Astrocyte of the spinal cord (primary cell): ENCODE results near the gene GLMN.

Source experiments
- DNase-seq: peaks from one replicate; pipeline ENCODE4 v3.0.0; 2011; ENCODE audit warnings: low read depth, low spot score
- H3K4me3 ChIP-seq: 2 replicates; pipeline ENCODE4 v1.5.1; 2011; ENCODE audit warnings: low read depth, mild to moderate bottlenecking, low read length, moderate library complexity
- CTCF ChIP-seq: IDR thresholded peaks from 2 replicates; pipeline ENCODE4 v1.5.1; 2012; ENCODE audit warnings: low read depth, mild to moderate bottlenecking, low read length, inconsistent platforms
- in situ Hi-C: cut with HindIII; loops from 2 replicates; pipeline ENCODE4 v1.10.0; 2017; ENCODE audit warnings: low sequenced_read_pairs

GLMN gene

GRCh38 chr1:92210701-92211100, 88.1 kb downstream of the GLMN start:
- in situ Hi-C loops: no loop called here
- peak; percentile 61 for DNase-seq
- TF ChIP-seq CTCF: no peak
- H3K4me3 ChIP-seq: no peak overlapping the region

DNA sequence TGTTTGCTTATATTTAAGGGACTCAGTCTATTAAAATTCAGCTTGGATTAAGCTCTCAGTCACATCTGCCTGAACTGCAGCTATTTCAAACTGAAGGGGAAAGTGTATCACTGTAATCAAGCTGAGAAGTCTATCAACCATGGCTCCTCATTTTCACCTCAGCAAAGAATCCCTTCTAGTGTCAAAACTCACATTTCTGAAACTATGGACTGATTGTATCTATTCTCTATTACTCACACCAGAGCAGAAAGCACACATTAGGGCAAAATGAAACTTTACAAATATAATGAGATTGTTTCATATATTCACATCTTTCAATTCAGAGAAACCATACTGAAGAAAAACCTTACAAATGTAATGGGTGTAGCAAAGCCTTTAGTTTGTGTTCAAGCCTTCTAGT, 95.7 kb downstream of the GLMN start:
- in situ Hi-C loops: no loop called here
- TF ChIP-seq CTCF: no peak
- no peak for DNase-seq
- no peak overlapping the region for H3K4me3 ChIP-seq

DNA sequence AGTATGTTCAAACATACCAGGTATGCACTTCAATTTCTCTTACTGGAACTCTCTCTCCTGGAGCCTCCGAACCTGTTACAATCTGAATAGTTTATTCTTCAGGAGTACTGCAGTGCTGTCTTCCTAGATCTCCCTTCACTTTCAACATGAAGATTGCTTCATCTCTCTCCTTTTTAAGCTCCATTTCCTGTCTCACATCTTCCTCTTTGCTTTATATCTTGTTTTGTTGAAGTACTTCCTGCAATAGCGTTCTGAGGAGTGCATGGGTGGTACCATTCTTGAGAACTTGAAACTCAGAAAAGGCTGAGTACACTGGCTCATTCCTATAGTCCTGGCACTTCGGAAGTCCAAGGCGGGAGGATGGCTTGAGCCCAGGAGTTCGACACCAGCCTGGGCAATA, 96.8 kb downstream of the GLMN start:
- in situ Hi-C loops: no loop called here
- H3K4me3 ChIP-seq: no peak overlapping the region
- no peak for DNase-seq
- TF ChIP-seq CTCF: no peak
